ENCODE data around the gene SPAG6. TPM values are rescaled to one million over a fixed set of nuclear protein-coding genes. Genes with fewer than 3 reads are reported as not detected.

Gene SPAG6
- total RNA-seq, 2 experiments from 2014 or later: not detected

DNA sequence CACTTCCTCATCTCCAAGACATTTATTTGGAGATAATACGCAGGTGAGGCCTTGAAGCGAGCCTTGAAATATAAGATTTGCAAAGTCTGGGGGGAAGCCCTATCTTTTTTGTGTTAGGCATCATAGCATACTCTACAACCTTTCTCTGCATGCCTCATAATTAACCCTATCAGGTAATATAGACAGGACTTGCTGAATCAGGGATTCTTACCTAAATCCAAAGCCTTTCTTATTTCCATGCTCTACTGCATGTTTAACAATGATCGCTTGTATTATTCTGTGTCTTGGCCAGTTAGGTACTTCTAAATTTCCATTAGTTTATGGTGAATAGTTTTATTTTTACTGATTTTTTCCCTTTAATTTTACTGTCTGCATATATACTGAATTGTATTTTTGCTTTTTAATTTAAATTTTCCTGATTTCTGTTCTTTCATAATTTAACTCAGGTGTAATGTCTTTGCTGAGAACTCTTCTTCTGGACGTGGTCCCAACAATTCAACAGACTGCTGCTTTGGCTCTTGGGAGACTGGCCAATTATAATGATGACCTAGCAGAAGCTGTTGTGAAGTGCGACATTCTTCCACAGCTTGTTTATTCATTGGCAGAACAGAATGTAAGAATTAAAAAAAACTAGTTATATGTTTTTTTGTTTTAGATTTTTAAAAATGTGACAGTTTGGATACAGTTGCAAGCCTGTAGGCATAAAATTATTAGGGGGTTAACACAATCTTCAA lies 19.3 kb downstream of the SPAG6 start:
- H3K9me3 ChIP-seq (ENCODE audit: control insufficient read depth in 1 of 2, insufficient read depth in 1 of 2, low read length in 2 of 2): no peaks in the 10 kb centered on the region
- CTCF ChIA-PET: no interaction called here
- H3K4me1 Mint-ChIP-seq (ENCODE audit: low read depth): peaks cover 2% of the 10 kb centered on the region
- H3K36me3 Mint-ChIP-seq (ENCODE audit: low read depth): no peaks in the 10 kb centered on the region
- no peak overlapping the region for H3K4me3 ChIP-seq (ENCODE audit: low read length)
- H3K27me3 Mint-ChIP-seq: peaks cover 4% of the 10 kb centered on the region
- H3K27ac Mint-ChIP-seq: no peak overlapping the region
- H3K9me3 Mint-ChIP-seq: no peaks in the 10 kb centered on the region
- POLR2A ChIA-PET: no interaction called here
- peaks cover 0 to 6% of the 10 kb centered on the region in 2 experiments for H3K27me3 ChIP-seq (ENCODE audit: control insufficient read depth in 1 of 2, insufficient read depth in 2 of 2, low read length in 2 of 2)
- intact Hi-C loops (cut with DNase I, micrococcal nuclease): no loop called here
- H3K4me1 ChIP-seq (ENCODE audit: insufficient read depth, low read length): no peaks in the 10 kb centered on the region
- H3K4me3 Mint-ChIP-seq: no peak overlapping the region
- ATAC-seq (ENCODE audit: poor library complexity) (no peak), DNase-seq (no peak)
- no peaks in the 10 kb centered on the region for H3K36me3 ChIP-seq (ENCODE audit: insufficient read depth, low read length)
- no peak overlapping the region for H3K27ac ChIP-seq (ENCODE audit: low read depth in 1 of 2, low read length in 2 of 2)
- TF ChIP-seq, protein P1, sequence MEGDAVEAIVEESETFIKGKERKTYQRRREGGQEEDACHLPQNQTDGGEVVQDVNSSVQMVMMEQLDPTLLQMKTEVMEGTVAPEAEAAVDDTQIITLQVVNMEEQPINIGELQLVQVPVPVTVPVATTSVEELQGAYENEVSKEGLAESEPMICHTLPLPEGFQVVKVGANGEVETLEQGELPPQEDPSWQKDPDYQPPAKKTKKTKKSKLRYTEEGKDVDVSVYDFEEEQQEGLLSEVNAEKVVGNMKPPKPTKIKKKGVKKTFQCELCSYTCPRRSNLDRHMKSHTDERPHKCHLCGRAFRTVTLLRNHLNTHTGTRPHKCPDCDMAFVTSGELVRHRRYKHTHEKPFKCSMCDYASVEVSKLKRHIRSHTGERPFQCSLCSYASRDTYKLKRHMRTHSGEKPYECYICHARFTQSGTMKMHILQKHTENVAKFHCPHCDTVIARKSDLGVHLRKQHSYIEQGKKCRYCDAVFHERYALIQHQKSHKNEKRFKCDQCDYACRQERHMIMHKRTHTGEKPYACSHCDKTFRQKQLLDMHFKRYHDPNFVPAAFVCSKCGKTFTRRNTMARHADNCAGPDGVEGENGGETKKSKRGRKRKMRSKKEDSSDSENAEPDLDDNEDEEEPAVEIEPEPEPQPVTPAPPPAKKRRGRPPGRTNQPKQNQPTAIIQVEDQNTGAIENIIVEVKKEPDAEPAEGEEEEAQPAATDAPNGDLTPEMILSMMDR (IDR thresholded peaks at IDR 0.05): no peak

DNA sequence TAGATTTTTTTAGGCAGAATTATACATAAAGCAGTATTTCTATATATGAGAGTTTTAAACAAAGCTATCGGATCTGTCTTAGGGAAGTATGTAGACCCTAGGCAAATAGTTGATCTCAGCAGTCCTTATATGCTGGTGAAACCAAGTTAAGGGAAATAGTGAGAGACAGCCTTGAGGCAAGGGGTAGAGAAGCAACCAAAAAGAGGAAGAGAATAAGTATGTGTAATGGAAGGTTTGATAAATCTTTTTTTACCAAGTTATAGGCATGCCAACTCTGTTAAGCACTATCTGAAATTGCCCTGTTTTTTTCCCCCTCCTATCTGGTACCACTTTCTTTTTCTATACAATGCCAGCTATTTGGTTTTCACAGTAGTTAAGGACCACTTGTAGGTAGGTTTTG lies 19.9 kb downstream of the SPAG6 start:
- H3K27ac Mint-ChIP-seq: no peak overlapping the region
- Histone ChIP-seq H3K27me3 (ENCODE audit: control insufficient read depth in 1 of 2, insufficient read depth in 2 of 2, low read length in 2 of 2) (peaks cover 0 to 6% of the 10 kb centered on the region in 2 experiments), H3K27ac (ENCODE audit: low read depth in 1 of 2, low read length in 2 of 2) (no peak overlapping the region), H3K9me3 (ENCODE audit: control insufficient read depth in 1 of 2, insufficient read depth in 1 of 2, low read length in 2 of 2) (no peaks in the 10 kb centered on the region), H3K4me1 (ENCODE audit: insufficient read depth, low read length) (no peaks in the 10 kb centered on the region), H3K36me3 (ENCODE audit: insufficient read depth, low read length) (no peaks in the 10 kb centered on the region), H3K4me3 (ENCODE audit: low read length) (no peak overlapping the region)
- intact Hi-C loops (cut with DNase I, micrococcal nuclease): no loop called here
- H3K36me3 Mint-ChIP-seq (ENCODE audit: low read depth): no peaks in the 10 kb centered on the region
- H3K9me3 Mint-ChIP-seq: no peaks in the 10 kb centered on the region
- ChIA-PET POLR2A (no interaction called here), CTCF (interaction anchor here (0.6 kb wide), 1 partner anchor 10 kb away, joined by 5 read pairs; no protein-coding TSS in a partner anchor)
- TF ChIP-seq, protein P1 (IDR thresholded peaks at IDR 0.05): no peak
- no peaks in the 10 kb centered on the region for H3K27me3 Mint-ChIP-seq
- DNase-seq: no peak
- H3K4me3 Mint-ChIP-seq: no peak overlapping the region
- peaks cover 8% of the 10 kb centered on the region for H3K4me1 Mint-ChIP-seq (ENCODE audit: low read depth)
- ATAC-seq (ENCODE audit: poor library complexity): no peak

DNA sequence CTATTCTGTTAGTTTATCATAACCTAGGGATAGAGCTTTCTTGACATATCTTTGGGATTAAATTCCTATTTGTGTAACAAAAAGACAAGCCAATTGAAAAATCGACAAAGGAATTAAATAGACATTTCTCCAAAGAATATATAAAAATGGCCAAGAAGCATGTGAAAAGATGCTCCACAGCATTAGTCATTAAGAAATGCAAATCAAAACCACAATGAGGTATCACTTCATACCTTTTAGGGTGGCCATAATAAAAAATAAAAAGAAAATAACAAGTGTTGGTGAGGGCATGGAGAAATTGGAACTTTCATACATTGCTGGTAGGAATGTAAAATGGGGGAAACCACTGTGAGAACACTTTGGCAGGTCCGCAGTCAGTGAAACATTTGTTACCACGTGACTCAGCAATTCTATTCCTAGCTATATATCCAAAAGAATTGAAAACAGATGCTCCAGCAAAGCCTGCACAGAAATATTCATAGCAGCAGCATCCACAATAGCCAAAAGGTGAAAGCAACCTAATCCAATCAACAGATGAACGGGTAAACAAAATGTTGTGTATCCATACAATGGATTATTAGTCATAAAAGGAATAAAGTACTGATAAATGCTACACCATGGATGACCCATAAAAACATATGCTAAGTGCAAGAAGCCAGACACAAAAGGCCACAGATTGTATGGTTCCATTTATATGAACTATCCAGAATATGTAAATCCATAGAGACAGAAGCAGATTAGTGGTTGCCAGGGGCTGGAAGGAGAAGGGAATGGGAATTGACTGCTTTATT lies 20.5 kb downstream of the SPAG6 start:
- H3K36me3 Mint-ChIP-seq (ENCODE audit: low read depth): no peaks in the 10 kb centered on the region

More for the DNA sequence above, 20.5 kb downstream of the SPAG6 start:
- DNase-seq (no peak), ATAC-seq (ENCODE audit: poor library complexity) (no peak)
- Histone ChIP-seq H3K4me1 (ENCODE audit: insufficient read depth, low read length) (no peaks in the 10 kb centered on the region), H3K9me3 (ENCODE audit: control insufficient read depth in 1 of 2, insufficient read depth in 1 of 2, low read length in 2 of 2) (no peaks in the 10 kb centered on the region), H3K27me3 (ENCODE audit: control insufficient read depth in 1 of 2, insufficient read depth in 2 of 2, low read length in 2 of 2) (peaks cover 0 to 6% of the 10 kb centered on the region in 2 experiments), H3K27ac (ENCODE audit: low read depth in 1 of 2, low read length in 2 of 2) (no peak overlapping the region), H3K4me3 (ENCODE audit: low read length) (no peak overlapping the region), H3K36me3 (ENCODE audit: insufficient read depth, low read length) (no peaks in the 10 kb centered on the region)
- peaks cover 12% of the 10 kb centered on the region for H3K4me1 Mint-ChIP-seq (ENCODE audit: low read depth)
- no peak overlapping the region for H3K4me3 Mint-ChIP-seq
- H3K27me3 Mint-ChIP-seq: no peaks in the 10 kb centered on the region
- CTCF ChIA-PET: interaction anchor here (0.6 kb wide), 2 partner anchors 9 kb away, joined by 3 to 5 read pairs; no protein-coding TSS in a partner anchor
- intact Hi-C loops (cut with DNase I, micrococcal nuclease): no loop called here
- POLR2A ChIA-PET: interaction anchor here (1.4 kb wide), 1 partner anchor 44 kb away, joined by 3 read pairs; the partner anchor contains the start of gene BMI1
- H3K27ac Mint-ChIP-seq: no peak overlapping the region
- TF ChIP-seq, protein P1 (IDR thresholded peaks at IDR 0.05): no peak
- H3K9me3 Mint-ChIP-seq: no peaks in the 10 kb centered on the region

Data from CD4-positive, alpha-beta T cell (primary cell).